Stomach (tissue), 4 donors: ENCODE results near the gene RNF113A.

Source experiments
- EP300 ChIP-seq: sonication (generic); formaldehyde crosslinking; IDR thresholded peaks from one replicate; pipeline ENCODE4 v1.6.1; 2017; ENCODE audit warnings: antibody characterized with exemption
- POLR2A ChIP-seq, 4 donors: fragments of 450-650 bp; IDR thresholded peaks; one replicate each; pipeline ENCODE4 v1.6.1; 2016; ENCODE audit warnings: antibody characterized with exemption in 4 of 4, control low read depth in 2 of 4, mild to moderate bottlenecking in 1 of 4, moderate library complexity in 1 of 4
- TF ChIP-seq, protein P1 (sequence below), 7 experiments: fragments of 450-650 bp in 4 of 7; fragments of 200-600 bp in 3 of 7; sonication (generic) in 3 of 7; IDR thresholded peaks; one replicate each; pipeline ENCODE4 v1.5.1; 2016 to 2019; ENCODE audit warnings: antibody characterized with exemption in 7 of 7, control low read depth in 2 of 7, mild to moderate bottlenecking in 1 of 7

- TF ChIP-seq, protein P1, sequence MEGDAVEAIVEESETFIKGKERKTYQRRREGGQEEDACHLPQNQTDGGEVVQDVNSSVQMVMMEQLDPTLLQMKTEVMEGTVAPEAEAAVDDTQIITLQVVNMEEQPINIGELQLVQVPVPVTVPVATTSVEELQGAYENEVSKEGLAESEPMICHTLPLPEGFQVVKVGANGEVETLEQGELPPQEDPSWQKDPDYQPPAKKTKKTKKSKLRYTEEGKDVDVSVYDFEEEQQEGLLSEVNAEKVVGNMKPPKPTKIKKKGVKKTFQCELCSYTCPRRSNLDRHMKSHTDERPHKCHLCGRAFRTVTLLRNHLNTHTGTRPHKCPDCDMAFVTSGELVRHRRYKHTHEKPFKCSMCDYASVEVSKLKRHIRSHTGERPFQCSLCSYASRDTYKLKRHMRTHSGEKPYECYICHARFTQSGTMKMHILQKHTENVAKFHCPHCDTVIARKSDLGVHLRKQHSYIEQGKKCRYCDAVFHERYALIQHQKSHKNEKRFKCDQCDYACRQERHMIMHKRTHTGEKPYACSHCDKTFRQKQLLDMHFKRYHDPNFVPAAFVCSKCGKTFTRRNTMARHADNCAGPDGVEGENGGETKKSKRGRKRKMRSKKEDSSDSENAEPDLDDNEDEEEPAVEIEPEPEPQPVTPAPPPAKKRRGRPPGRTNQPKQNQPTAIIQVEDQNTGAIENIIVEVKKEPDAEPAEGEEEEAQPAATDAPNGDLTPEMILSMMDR (IDR thresholded peaks at IDR 0.05), result no peak
- TF ChIP-seq POLR2A (IDR thresholded peaks at IDR 0.05) (no peak), EP300 (no peak)
These were observed 24.4 kb upstream of the RNF113A start, which contains the start of gene AKAP14 for GRCh38 chrX:119895843-119896326.
